Panc1 (cell line): ENCODE measurements around the gene RDX.
"Not testable (repeated sequence)": the region's sequence is repeated elsewhere in the genome, so short reads cannot be mapped to it uniquely, and the experiment has no call there.

Source experiments
- SIN3A ChIP-seq: IDR thresholded peaks from 2 replicates; pipeline ENCODE4 v1.6.1; 2012; ENCODE audit warnings: low read depth, mild to moderate bottlenecking, low read length, moderate library complexity, borderline replicate concordance; ENCODE audit not compliant: insufficient read depth
- TF ChIP-seq, protein P1 (sequence below): fragments of 450-650 bp; IDR thresholded peaks from 2 replicates; pipeline ENCODE4 v1.5.1; 2017; ENCODE audit warnings: mild to moderate bottlenecking
- TF ChIP-seq, protein P2 (sequence below), 2 experiments: IDR thresholded peaks; 2 replicates each; pipeline ENCODE4 v1.6.1; 2011 to 2012; ENCODE audit warnings: low read depth in 2 of 2, control low read depth in 1 of 2, low read length in 1 of 2, mild to moderate bottlenecking in 1 of 2, moderate library complexity in 1 of 2; ENCODE audit not compliant: insufficient read depth in 1 of 2

DNA sequence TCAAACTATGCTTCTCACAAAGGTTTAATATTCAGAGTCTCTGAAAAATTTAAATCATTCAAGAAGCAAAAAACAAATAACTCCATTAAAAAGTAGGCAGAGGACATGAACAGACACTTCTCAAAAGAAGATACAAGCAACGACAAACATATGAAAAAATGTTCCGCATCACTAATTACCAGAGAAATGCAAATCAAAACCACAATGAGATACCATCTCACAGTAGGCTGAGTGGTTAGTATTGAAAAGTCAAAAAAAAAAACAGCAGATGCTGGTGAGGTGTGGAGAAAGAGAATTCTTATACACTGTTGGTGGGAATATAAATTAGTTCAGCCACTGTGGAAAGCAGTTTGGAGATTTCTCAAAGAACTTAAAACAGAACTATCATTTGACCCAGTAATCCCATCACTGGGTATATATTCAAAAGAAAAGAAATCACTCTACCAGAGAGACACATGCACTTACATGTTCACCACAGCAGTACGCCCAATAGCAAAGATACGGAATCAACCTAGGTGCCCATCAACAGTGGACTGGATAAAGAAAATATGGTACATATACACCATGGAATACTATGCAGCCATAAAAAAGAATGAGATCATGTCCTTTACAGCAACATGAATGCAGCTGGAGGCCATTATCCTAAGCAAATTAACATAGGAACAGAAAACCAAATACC is 103.7 kb downstream of the RDX start:
- TF ChIP-seq, protein P1, sequence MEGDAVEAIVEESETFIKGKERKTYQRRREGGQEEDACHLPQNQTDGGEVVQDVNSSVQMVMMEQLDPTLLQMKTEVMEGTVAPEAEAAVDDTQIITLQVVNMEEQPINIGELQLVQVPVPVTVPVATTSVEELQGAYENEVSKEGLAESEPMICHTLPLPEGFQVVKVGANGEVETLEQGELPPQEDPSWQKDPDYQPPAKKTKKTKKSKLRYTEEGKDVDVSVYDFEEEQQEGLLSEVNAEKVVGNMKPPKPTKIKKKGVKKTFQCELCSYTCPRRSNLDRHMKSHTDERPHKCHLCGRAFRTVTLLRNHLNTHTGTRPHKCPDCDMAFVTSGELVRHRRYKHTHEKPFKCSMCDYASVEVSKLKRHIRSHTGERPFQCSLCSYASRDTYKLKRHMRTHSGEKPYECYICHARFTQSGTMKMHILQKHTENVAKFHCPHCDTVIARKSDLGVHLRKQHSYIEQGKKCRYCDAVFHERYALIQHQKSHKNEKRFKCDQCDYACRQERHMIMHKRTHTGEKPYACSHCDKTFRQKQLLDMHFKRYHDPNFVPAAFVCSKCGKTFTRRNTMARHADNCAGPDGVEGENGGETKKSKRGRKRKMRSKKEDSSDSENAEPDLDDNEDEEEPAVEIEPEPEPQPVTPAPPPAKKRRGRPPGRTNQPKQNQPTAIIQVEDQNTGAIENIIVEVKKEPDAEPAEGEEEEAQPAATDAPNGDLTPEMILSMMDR: not testable (repeated sequence)
- TF ChIP-seq, protein P2, sequence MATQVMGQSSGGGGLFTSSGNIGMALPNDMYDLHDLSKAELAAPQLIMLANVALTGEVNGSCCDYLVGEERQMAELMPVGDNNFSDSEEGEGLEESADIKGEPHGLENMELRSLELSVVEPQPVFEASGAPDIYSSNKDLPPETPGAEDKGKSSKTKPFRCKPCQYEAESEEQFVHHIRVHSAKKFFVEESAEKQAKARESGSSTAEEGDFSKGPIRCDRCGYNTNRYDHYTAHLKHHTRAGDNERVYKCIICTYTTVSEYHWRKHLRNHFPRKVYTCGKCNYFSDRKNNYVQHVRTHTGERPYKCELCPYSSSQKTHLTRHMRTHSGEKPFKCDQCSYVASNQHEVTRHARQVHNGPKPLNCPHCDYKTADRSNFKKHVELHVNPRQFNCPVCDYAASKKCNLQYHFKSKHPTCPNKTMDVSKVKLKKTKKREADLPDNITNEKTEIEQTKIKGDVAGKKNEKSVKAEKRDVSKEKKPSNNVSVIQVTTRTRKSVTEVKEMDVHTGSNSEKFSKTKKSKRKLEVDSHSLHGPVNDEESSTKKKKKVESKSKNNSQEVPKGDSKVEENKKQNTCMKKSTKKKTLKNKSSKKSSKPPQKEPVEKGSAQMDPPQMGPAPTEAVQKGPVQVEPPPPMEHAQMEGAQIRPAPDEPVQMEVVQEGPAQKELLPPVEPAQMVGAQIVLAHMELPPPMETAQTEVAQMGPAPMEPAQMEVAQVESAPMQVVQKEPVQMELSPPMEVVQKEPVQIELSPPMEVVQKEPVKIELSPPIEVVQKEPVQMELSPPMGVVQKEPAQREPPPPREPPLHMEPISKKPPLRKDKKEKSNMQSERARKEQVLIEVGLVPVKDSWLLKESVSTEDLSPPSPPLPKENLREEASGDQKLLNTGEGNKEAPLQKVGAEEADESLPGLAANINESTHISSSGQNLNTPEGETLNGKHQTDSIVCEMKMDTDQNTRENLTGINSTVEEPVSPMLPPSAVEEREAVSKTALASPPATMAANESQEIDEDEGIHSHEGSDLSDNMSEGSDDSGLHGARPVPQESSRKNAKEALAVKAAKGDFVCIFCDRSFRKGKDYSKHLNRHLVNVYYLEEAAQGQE (IDR thresholded peaks at IDR 0.05; ENCODE audit: insufficient read depth in 1 of 2, low read depth in 2 of 2, low read length in 1 of 2): not testable (repeated sequence)
- not testable (repeated sequence) for TF ChIP-seq SIN3A
